ENCODE results near the gene EGFL8. TPM values are rescaled to one million over a fixed set of nuclear protein-coding genes. Genes with fewer than 3 reads are reported as not detected.

The EGFL8 gene
- total and polyA plus RNA-seq, 9 of the 15 experiments (the other 6 are each of a cell fraction or from before 2014, with no cell fraction given) = 2.2 to 47.4 (median 14.2) TPM

DNA sequence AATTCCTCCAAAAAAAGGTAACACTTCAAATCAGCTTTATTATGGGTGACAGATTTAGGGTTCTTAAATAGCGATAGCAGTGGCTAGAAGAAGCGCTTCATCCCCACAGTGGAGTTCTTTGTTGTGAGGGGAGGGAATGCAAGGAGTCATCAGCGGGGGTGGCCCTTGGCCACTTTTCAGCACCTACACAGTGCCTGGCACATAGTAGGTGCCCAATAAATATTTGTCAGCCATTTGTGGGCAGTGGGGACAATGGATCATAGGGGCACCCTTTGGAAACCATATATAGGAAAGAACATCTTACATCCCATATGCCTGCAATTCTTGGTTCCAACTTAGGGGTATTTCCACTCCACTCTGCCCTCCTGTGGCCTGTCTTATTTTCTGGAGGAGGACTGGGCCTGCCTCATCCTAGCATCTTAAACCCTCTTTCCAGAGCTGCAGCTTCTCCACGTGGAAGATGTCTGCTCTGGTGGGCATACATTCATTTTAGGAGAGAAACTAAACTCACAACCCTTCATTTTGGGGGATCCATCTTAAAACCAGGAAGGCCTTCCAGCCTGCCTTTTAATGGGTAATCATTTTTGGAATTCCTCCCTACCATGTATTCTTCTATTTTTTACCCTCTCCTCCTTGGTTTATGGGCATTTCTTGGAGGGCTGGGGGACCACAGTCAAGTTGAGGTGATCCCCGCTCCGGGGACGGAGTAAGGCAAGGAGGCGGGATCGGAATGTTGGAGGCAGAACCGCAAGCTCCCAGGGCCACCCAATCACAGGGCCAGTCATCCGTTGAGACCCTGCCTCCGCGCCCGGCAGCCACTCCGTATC lies 30.6 kb downstream of the EGFL8 start (continued):
- TF ChIP-seq ZNF232 (CRISPR knock-in tag; IDR thresholded peaks at IDR 0.05) = 0 out of 2 replicates have a peak, but pooled peaks have one; percentile 35
- no peak for TF ChIP-seq ZNF354B (CRISPR knock-in tag; IDR thresholded peaks at IDR 0.05)
- peak; percentile 35; the same call in 1 of the 2 replicates for TF ChIP-seq MYC (IDR thresholded peaks at IDR 0.05; ENCODE audit: low read depth, low read length)
- peak; percentile 72; the same call in 1 of the 2 replicates for TF ChIP-seq MYC (CRISPR knock-in tag; IDR thresholded peaks at IDR 0.05; ENCODE audit: borderline replicate concordance, low read depth)
- no peak for TF ChIP-seq STAT5A (IDR thresholded peaks at IDR 0.05; ENCODE audit: borderline replicate concordance, low read length)
- TF ChIP-seq SRF (CRISPR knock-in tag; IDR thresholded peaks at IDR 0.05) = peak in 1 of 2 experiments; percentile 64; a peak in 1 of 4 replicates
- peak; percentile 96 for TF ChIP-seq DNMT1 (IDR thresholded peaks at IDR 0.05)
- TF ChIP-seq PHTF2 (CRISPR knock-in tag; IDR thresholded peaks at IDR 0.05) = peak; percentile 80
- no peak for TF ChIP-seq RBM22 (IDR thresholded peaks at IDR 0.05; ENCODE audit: low read depth, low read length, poor library complexity, severe bottlenecking)
- no peak for TF ChIP-seq NCOR1 (IDR thresholded peaks at IDR 0.05)
- TF ChIP-seq SMARCE1 (IDR thresholded peaks at IDR 0.05) = peak; percentile 66; the same call in 1 of the 2 replicates
- TF ChIP-seq HMBOX1 (IDR thresholded peaks at IDR 0.05) = no peak
- no peak for TF ChIP-seq ZNF282 (CRISPR knock-in tag; IDR thresholded peaks at IDR 0.05)
- no peak for TF ChIP-seq MTA3 (IDR thresholded peaks at IDR 0.05; ENCODE audit: borderline replicate concordance)
- TF ChIP-seq TAF1 (IDR thresholded peaks at IDR 0.05; ENCODE audit: control insufficient read depth, extremely low read depth, insufficient read depth, low read length, severe bottlenecking) = peak; percentile 45
- TF ChIP-seq, protein P1, sequence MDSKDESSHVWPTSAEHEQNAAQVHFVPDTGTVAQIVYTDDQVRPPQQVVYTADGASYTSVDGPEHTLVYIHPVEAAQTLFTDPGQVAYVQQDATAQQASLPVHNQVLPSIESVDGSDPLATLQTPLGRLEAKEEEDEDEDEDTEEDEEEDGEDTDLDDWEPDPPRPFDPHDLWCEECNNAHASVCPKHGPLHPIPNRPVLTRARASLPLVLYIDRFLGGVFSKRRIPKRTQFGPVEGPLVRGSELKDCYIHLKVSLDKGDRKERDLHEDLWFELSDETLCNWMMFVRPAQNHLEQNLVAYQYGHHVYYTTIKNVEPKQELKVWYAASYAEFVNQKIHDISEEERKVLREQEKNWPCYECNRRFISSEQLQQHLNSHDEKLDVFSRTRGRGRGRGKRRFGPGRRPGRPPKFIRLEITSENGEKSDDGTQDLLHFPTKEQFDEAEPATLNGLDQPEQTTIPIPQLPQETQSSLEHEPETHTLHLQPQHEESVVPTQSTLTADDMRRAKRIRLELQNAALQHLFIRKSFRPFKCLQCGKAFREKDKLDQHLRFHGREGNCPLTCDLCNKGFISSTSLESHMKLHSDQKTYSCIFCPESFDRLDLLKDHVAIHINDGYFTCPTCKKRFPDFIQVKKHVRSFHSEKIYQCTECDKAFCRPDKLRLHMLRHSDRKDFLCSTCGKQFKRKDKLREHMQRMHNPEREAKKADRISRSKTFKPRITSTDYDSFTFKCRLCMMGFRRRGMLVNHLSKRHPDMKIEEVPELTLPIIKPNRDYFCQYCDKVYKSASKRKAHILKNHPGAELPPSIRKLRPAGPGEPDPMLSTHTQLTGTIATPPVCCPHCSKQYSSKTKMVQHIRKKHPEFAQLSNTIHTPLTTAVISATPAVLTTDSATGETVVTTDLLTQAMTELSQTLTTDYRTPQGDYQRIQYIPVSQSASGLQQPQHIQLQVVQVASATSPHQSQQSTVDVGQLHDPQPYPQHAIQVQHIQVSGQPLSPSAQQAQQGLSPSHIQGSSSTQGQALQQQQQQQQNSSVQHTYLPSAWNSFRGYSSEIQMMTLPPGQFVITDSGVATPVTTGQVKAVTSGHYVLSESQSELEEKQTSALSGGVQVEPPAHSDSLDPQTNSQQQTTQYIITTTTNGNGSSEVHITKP (IDR thresholded peaks at IDR 0.05; ENCODE audit: partially characterized antibody) = peak; percentile 40
- no peak for TF ChIP-seq ZNF280B (CRISPR knock-in tag; IDR thresholded peaks at IDR 0.05)
- TF ChIP-seq RAD21 (CRISPR knock-in tag; conservative IDR thresholded peaks at IDR 0.05 in 1 of 2, IDR thresholded peaks at IDR 0.05 in 1 of 2) = peak; percentile 65 to 76
- peak; percentile 59 for TF ChIP-seq LEF1 (IDR thresholded peaks at IDR 0.05)
- TF ChIP-seq KLF10 (CRISPR knock-in tag; IDR thresholded peaks at IDR 0.05) = no peak
- TF ChIP-seq TBP (optimal IDR thresholded peaks at IDR 0.05; ENCODE audit: low read depth, low read length) = peak; percentile 63
- TF ChIP-seq SMARCA5 (IDR thresholded peaks at IDR 0.05) = peak; percentile 77

Measured in K562 (cell line).